Right atrium auricular region (tissue), 2 donors: ENCODE measurements around the gene HHIPL2. TPM values are rescaled to one million over a fixed set of nuclear protein-coding genes. Genes with fewer than 3 reads are reported as not detected.

Source experiments
- DNase-seq: peaks from one replicate; pipeline ENCODE4 v3.0.0-alpha.2; 2019; ENCODE audit warnings: low spot score
- H3K27ac ChIP-seq, 2 donors: fragments of 200-600 bp; sonication (generic); 1 replicate in 1 of 2; 2 replicates in 1 of 2; pipeline ENCODE4 v1.5.1; 2016 to 2019
- H3K27me3 ChIP-seq, 2 donors: fragments of 200-600 bp; sonication (generic); one replicate each; pipeline versions ENCODE4 v1.5.1 to v1.6.0; 2017 to 2019
- H3K36me3 ChIP-seq: fragments of 200-600 bp; sonication (generic); one replicate; pipeline ENCODE4 v1.5.1; 2016
- H3K4me1 ChIP-seq, 2 donors: fragments of 200-600 bp; sonication (generic); one replicate each; pipeline versions ENCODE4 v1.5.1 to v1.6.0; 2017 to 2019
- H3K4me3 ChIP-seq, 2 donors: fragments of 200-600 bp; sonication (generic); 1 replicate in 1 of 2; 2 replicates in 1 of 2; pipeline ENCODE4 v1.5.1; 2017 to 2019; ENCODE audit warnings: mild to moderate bottlenecking in 1 of 2, moderate library complexity in 1 of 2
- H3K9me3 ChIP-seq, 2 donors: fragments of 200-600 bp; sonication (generic); one replicate each; pipeline ENCODE4 v1.5.1; 2019
- total RNA-seq, 2 donors: library from RNA; depleted of rRNA; stranded (reverse); fragments of >200 nt; gene quantifications; one replicate each; pipeline ENCODE4 v1.1.0, GENCODE V29; 2016
- TF ChIP-seq, protein P1 (sequence below), 2 donors: fragments of 200-600 bp; sonication (generic); IDR thresholded peaks; one replicate each; pipeline ENCODE4 v1.5.1; 2019; ENCODE audit warnings: antibody characterized with exemption in 2 of 2

HHIPL2 gene
- total RNA-seq, 2 donors from 2014 or later = 0.16 TPM; not detected in 1

DNA sequence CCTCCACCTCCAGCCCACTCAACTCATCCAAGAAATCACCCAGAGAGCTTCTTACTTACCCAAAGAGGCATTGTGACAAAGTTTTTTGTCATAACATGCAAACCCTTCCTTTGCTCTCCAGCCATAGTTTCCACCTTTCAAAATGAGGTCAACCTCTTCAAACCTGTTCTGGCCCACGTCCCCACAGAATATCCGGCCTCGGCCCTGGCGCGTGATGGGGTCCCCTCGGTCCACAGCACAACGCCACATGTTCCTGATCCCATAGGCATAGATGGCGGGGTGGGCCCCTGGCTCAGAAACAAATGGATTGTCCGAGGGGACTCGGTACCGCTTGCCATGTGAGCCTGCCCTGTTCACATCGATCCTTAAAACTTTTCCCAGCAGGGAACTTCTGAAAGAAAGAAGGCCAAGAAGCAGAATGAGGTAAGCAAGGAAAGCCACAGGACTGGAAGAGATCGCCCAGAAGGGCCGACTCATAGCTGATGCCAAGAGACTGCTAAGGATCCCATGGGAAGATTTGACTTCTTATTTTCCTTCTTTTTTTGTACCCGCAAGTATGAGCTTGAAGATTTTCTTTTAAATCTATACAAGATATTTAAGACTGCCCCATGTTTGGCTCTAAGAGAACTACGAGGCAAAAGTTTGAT is 7.8 kb downstream of the HHIPL2 start:
- DNase-seq = no peak
- Histone ChIP-seq H3K4me3 (no peak overlapping the region), H3K27ac (no peak overlapping the region), H3K4me1 (no peaks in the 10 kb centered on the region), H3K27me3 (no peaks in the 10 kb centered on the region), H3K9me3 (no peaks in the 10 kb centered on the region), H3K36me3 (no peaks in the 10 kb centered on the region)
- TF ChIP-seq, protein P1, sequence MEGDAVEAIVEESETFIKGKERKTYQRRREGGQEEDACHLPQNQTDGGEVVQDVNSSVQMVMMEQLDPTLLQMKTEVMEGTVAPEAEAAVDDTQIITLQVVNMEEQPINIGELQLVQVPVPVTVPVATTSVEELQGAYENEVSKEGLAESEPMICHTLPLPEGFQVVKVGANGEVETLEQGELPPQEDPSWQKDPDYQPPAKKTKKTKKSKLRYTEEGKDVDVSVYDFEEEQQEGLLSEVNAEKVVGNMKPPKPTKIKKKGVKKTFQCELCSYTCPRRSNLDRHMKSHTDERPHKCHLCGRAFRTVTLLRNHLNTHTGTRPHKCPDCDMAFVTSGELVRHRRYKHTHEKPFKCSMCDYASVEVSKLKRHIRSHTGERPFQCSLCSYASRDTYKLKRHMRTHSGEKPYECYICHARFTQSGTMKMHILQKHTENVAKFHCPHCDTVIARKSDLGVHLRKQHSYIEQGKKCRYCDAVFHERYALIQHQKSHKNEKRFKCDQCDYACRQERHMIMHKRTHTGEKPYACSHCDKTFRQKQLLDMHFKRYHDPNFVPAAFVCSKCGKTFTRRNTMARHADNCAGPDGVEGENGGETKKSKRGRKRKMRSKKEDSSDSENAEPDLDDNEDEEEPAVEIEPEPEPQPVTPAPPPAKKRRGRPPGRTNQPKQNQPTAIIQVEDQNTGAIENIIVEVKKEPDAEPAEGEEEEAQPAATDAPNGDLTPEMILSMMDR (IDR thresholded peaks at IDR 0.05) = no peak

DNA sequence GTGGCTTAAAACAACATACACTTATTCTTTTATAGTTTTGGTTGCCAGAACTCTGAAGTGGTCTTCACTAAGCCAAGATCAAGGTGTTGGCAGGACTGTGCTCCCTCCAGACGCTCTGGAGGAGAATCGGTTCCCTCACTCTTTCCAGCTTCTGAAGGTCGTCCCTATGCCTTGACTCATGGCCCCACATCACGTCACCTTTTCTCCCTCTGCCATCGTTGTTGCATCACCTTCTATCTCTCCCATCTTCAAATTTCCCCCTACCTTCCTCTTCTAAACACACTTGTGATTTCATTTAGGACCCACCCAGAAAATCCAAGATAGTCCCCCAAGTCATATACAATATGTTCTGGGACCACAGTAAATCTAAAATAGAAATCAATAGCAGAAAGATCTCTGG is 12.4 kb downstream of the HHIPL2 start:
- H3K9me3 ChIP-seq = no peaks in the 10 kb centered on the region
- no peaks in the 10 kb centered on the region for H3K36me3 ChIP-seq
- no peak overlapping the region for H3K4me3 ChIP-seq
- TF ChIP-seq, protein P1 (IDR thresholded peaks at IDR 0.05) = no peak
- DNase-seq = no peak
- H3K4me1 ChIP-seq = no peaks in the 10 kb centered on the region
- H3K27ac ChIP-seq = no peak overlapping the region
- no peaks in the 10 kb centered on the region for H3K27me3 ChIP-seq

DNA sequence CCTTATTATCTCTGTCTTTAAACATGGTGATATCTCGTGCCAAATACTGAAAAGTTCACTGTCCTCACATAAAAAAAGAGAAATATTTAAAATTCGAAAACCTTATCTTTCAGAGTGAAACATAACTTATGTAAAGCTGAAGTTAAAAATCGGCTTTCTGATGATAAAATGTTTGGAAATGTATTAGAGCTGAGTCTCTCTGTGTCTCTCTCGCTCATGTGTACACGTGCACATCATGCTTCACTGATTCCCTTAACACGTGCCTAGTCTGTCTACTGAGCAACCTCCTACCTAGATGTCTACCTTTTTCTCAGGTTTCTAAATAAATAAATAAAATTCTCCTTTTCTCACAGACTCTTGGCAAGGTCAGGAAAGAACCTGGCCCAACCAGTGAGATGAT is 17.1 kb downstream of the HHIPL2 start:
- TF ChIP-seq, protein P1 (IDR thresholded peaks at IDR 0.05) = no peak
- Histone ChIP-seq H3K36me3 (no peaks in the 10 kb centered on the region), H3K27ac (no peak overlapping the region), H3K27me3 (no peaks in the 10 kb centered on the region), H3K4me3 (no peak overlapping the region), H3K4me1 (no peaks in the 10 kb centered on the region), H3K9me3 (no peaks in the 10 kb centered on the region)
- no peak for DNase-seq

DNA sequence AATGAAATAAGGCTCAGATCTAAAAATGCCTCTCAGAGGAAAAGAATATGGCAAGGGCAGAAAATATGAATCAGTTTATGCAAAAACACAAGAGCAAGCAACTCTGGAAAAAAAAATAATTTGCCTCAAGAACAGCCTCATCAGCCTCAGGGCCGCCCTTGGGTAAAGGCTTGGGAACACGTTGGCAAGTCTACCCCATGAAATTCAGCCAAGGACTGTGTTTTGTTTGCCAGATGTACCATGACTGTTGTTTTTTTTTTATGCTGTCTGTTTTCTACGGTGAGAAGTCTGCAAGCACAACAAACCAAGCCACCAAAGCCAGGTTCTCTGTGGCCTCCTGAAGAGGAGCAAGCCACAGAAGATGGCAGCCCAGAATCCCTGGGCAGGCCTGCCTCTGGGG is 18.0 kb downstream of the HHIPL2 start:
- no peaks in the 10 kb centered on the region for H3K4me1 ChIP-seq
- H3K4me3 ChIP-seq = no peak overlapping the region
- TF ChIP-seq, protein P1 (IDR thresholded peaks at IDR 0.05) = no peak
- no peaks in the 10 kb centered on the region for H3K27me3 ChIP-seq
- no peaks in the 10 kb centered on the region for H3K9me3 ChIP-seq
- no peaks in the 10 kb centered on the region for H3K36me3 ChIP-seq
- H3K27ac ChIP-seq = no peak overlapping the region
- DNase-seq = no peak

DNA sequence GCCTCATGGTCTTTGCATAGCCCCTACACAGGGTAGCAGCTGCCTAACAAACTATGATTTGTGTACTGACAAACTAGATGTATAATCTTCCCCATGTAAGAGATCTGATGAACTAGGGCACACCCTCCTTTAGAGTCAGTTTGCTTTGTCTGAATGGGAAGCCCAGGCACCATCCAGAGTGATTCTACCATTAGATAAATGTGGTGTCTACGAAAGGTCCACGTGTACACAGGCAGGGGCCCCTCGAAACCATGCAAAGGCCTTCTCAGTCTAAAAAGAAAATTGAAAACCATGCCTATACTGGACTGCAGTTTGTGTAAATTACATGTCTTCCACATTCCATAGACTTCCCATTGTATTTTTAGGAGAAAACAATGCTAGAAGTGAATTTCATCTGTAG is 18.7 kb downstream of the HHIPL2 start:
- Histone ChIP-seq H3K27ac (no peak overlapping the region), H3K36me3 (no peaks in the 10 kb centered on the region), H3K9me3 (no peaks in the 10 kb centered on the region), H3K27me3 (no peaks in the 10 kb centered on the region), H3K4me3 (no peak overlapping the region), H3K4me1 (no peaks in the 10 kb centered on the region)
- TF ChIP-seq, protein P1 (IDR thresholded peaks at IDR 0.05) = no peak
- DNase-seq = no peak

DNA sequence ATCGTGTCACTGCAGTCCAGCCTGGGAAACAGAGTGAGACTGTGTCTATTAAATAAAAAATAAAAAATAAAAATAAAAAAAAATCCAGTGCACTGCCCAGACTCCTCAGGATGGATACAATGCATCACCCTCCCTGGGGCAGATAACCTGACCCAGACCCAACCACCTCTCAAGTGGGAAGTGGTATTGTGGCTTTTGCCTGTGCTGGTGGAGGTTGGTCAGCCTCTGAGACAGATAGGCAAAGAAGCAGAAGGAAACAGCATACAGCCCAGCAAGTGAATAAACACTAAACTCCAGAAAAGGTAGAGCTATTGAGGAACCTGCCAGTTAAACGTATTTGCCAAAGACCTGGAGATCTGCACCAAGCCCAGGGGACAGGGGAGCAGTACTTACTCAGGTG is 22.0 kb downstream of the HHIPL2 start:
- Histone ChIP-seq H3K36me3 (no peaks in the 10 kb centered on the region), H3K9me3 (no peaks in the 10 kb centered on the region), H3K27me3 (no peaks in the 10 kb centered on the region), H3K4me3 (no peak overlapping the region), H3K4me1 (no peaks in the 10 kb centered on the region), H3K27ac (no peak overlapping the region)
- TF ChIP-seq, protein P1 (IDR thresholded peaks at IDR 0.05) = no peak
- no peak for DNase-seq
